Neural crest cell (in vitro differentiated cells): ENCODE results near the gene SLC38A8. TPM values are rescaled to one million over a fixed set of nuclear protein-coding genes. Genes with fewer than 3 reads are reported as not detected.

Experiments used
- DNase-seq: peaks from one replicate; pipeline ENCODE4 v3.0.0; 2021; ENCODE audit warnings: low read depth, mixed read lengths, low spot score
- H3K27ac Mint-ChIP-seq: one replicate; pipeline ENCODE4 v1.8.0; 2021; ENCODE audit warnings: mild to moderate bottlenecking, mixed read lengths; ENCODE audit not compliant: unreplicated experiment
- H3K27me3 Mint-ChIP-seq: 2 replicates; pipeline ENCODE4 v1.8.0; 2021; ENCODE audit warnings: low read depth, mild to moderate bottlenecking, mixed read lengths
- H3K36me3 Mint-ChIP-seq: 2 replicates; pipeline ENCODE4 v1.8.0; 2021; ENCODE audit warnings: low read depth, mild to moderate bottlenecking, mixed read lengths
- H3K4me1 Mint-ChIP-seq: 2 replicates; pipeline ENCODE4 v1.8.0; 2021; ENCODE audit warnings: mixed read lengths
- H3K4me3 Mint-ChIP-seq: one replicate; pipeline ENCODE4 v1.8.0; 2021; ENCODE audit warnings: mild to moderate bottlenecking, mixed read lengths
- H3K9me3 Mint-ChIP-seq: 2 replicates; pipeline ENCODE4 v1.8.0; 2021; ENCODE audit warnings: mixed read lengths
- CTCF ChIP-seq: fragments of 200-600 bp; sonication (generic); conservative IDR thresholded peaks from 2 replicates; pipeline ENCODE4 v1.5.0; 2021; ENCODE audit warnings: antibody characterized with exemption, mild to moderate bottlenecking
- total RNA-seq: library from RNA; stranded (reverse); gene quantifications from 2 replicates; pipeline ENCODE4 v1.2.1, GENCODE V29; 2021

SLC38A8 gene
- total RNA-seq, 1 donor from 2014 or later: not detected

- TF ChIP-seq CTCF: peak; percentile 97
- DNase-seq: peak; percentile 94
- no peak overlapping the region for H3K27ac Mint-ChIP-seq
- no peaks in the 10 kb centered on the region for H3K27me3 Mint-ChIP-seq
- no peaks in the 10 kb centered on the region for H3K9me3 Mint-ChIP-seq
- H3K4me3 Mint-ChIP-seq: no peak overlapping the region
- peaks cover 4% of the 10 kb centered on the region for H3K36me3 Mint-ChIP-seq
- H3K4me1 Mint-ChIP-seq: peaks cover 5% of the 10 kb centered on the region
These were observed 20.4 kb upstream of the SLC38A8 start for GRCh38 chr16:84062734-84063640.

GRCh38 chr16:84061236-84061819, 18.7 kb upstream of the SLC38A8 start:
- Mint-ChIP-seq H3K4me1 (peaks cover 5% of the 10 kb centered on the region), H3K9me3 (no peaks in the 10 kb centered on the region), H3K27ac (no peak overlapping the region), H3K36me3 (peaks cover 6% of the 10 kb centered on the region), H3K4me3 (no peak overlapping the region), H3K27me3 (no peaks in the 10 kb centered on the region)
- no peak for DNase-seq
- TF ChIP-seq CTCF: no peak

DNA sequence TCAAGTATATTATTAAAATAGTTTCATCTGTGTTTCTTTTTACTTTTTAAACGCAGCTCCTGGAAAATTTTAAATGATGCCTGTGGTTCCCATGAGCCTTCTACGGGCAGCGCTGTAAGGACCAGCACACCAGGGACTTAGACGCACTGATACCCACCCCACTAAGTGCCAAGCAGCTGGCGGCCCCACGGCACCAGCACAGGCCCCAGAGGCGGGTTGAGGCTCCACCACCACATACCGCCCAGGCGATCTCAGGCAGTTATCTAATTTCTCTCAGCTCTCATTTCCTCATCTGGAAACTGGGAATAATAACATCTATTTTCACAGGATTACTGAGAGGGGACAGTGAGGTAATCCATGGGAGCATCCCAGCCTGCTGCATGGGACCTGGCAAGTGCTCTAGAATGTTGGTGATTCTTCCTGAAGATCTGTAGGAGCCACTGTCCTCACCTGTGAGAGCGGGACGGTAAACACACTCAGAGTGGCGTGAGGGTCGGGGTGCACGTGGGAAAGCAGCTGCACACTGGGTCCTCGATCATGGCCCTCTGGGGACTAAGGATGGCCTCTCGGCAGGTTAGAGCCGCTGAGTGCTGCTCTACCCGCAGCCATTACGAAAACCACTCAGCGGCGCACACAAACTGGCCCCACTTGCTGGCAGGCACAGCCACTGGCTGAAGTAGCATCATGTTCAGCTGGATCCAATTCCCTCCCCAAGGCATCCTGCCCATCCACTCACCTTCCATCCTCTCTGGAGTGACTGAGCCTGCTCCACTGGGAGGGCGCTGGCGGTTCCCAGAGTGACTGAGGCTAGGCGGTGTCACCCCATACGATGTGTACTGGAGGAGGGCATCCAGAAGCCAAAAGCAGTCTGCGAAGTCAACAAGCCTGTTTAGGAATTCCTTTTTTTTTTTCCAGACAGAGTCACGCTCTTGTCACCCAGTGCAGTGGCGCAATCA, 17.6 kb upstream of the SLC38A8 start:
- TF ChIP-seq CTCF: no peak
- no peak overlapping the region for H3K27ac Mint-ChIP-seq
- no peak overlapping the region for H3K4me3 Mint-ChIP-seq
- H3K4me1 Mint-ChIP-seq: peaks cover 5% of the 10 kb centered on the region
- DNase-seq: no peak
- H3K27me3 Mint-ChIP-seq: no peaks in the 10 kb centered on the region
- H3K9me3 Mint-ChIP-seq: no peaks in the 10 kb centered on the region
- peaks cover 6% of the 10 kb centered on the region for H3K36me3 Mint-ChIP-seq

DNA sequence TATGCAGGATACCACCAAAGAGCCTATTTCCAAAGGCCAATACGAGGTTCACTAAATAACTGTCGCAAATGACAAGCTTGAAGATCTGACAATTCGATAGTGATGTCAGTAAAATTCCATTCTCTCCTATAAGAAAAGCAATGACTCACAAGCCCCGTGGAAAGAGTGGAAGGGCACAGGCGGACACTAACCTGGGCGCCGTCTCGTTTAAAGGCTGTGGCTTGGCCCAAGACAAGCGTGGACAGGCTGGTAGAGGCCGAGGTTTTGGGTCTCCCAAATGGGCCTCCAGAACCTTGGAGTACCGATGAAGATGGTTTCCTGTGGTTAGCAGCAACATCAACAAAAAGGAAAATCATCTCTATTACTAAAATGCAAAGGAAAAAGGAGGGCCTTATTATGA, 16.5 kb upstream of the SLC38A8 start:
- H3K9me3 Mint-ChIP-seq: no peaks in the 10 kb centered on the region
- no peak for TF ChIP-seq CTCF
- no peak for DNase-seq
- H3K27ac Mint-ChIP-seq: no peak overlapping the region
- peaks cover 6% of the 10 kb centered on the region for H3K36me3 Mint-ChIP-seq
- no peak overlapping the region for H3K4me3 Mint-ChIP-seq
- H3K4me1 Mint-ChIP-seq: peaks cover 5% of the 10 kb centered on the region
- no peaks in the 10 kb centered on the region for H3K27me3 Mint-ChIP-seq

DNA sequence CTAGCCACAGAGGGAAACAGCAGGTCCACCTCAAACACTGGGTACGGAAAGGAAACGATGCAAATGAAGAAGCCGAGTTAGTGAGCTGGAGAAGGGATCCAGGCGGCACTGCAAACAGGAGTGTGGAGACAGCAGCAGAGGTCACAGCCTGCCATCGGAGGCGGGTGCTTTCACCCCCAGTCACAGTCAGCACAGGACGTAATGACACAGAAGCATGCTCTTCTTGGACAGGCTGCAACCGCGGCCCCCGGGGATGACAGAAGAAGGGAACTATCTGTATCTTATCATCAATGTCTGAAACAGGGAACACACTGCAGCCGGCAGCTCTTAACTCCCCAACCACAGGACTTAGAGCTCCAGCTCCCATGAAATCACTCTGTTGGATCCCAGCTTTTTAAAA, 16.1 kb upstream of the SLC38A8 start:
- Mint-ChIP-seq H3K27ac (no peak overlapping the region), H3K27me3 (no peaks in the 10 kb centered on the region), H3K36me3 (peaks cover 6% of the 10 kb centered on the region), H3K9me3 (no peaks in the 10 kb centered on the region), H3K4me3 (no peak overlapping the region), H3K4me1 (peaks cover 5% of the 10 kb centered on the region)
- no peak for DNase-seq
- no peak for TF ChIP-seq CTCF
